Measurements from ENCODE around the gene SUPT5H. TPM values are rescaled to one million over a fixed set of nuclear protein-coding genes. Genes with fewer than 3 reads are reported as not detected.

SUPT5H gene
- total and polyA plus RNA-seq, 2 of the 13 experiments (the other 11 are each of a cell fraction or from before 2014, with no cell fraction given) = 48.2 to 51.7 TPM

GRCh38 chr19:39445196-39446111, at the start of gene SUPT5H (continued):
- no peak for TF ChIP-seq RCOR2 (CRISPR knock-in tag; IDR thresholded peaks at IDR 0.05)
- TF ChIP-seq HMG20B (CRISPR knock-in tag; conservative IDR thresholded peaks at IDR 0.05) = no peak; the same call in 1 of the 2 replicates
- TF ChIP-seq ZSCAN20 (CRISPR knock-in tag; IDR thresholded peaks at IDR 0.05; ENCODE audit: borderline replicate concordance) = no peak
- TF ChIP-seq ZNF770 (CRISPR knock-in tag; IDR thresholded peaks at IDR 0.05) = no peak; the same call in none of the 2 replicates
- TF ChIP-seq DDIT3 (CRISPR knock-in tag; IDR thresholded peaks at IDR 0.05) = no peak
- no peak for TF ChIP-seq ZNF781 (CRISPR knock-in tag; IDR thresholded peaks at IDR 0.05; ENCODE audit: borderline replicate concordance, not compliant biosample characterization)
- no peak for TF ChIP-seq CENPT (CRISPR knock-in tag; IDR thresholded peaks at IDR 0.05; ENCODE audit: low read depth)
- TF ChIP-seq HNRNPLL (IDR thresholded peaks at IDR 0.05; ENCODE audit: low read depth, low read length, poor library complexity, severe bottlenecking) = peak; percentile 91
- peak; percentile 51; the same call in 1 of the 2 replicates for TF ChIP-seq ZBTB33 (CRISPR knock-in tag; IDR thresholded peaks at IDR 0.05)
- peak; percentile 78 for TF ChIP-seq MEIS1 (CRISPR knock-in tag; IDR thresholded peaks at IDR 0.05; ENCODE audit: borderline replicate concordance)
- no peak for TF ChIP-seq HOXD1 (CRISPR knock-in tag; IDR thresholded peaks at IDR 0.05)
- TF ChIP-seq ZKSCAN1 (IDR thresholded peaks at IDR 0.05; ENCODE audit: low read length) = no peak
- 0 out of 2 replicates have a peak, but pooled peaks have one; percentile 79 for TF ChIP-seq HOMEZ (CRISPR knock-in tag; IDR thresholded peaks at IDR 0.05; ENCODE audit: low read depth)
- TF ChIP-seq SKIL (CRISPR knock-in tag; IDR thresholded peaks at IDR 0.05; ENCODE audit: borderline replicate concordance) = peak; percentile 35; the same call in 1 of the 2 replicates
- peak; percentile 82; the same call in 1 of the 2 replicates for TF ChIP-seq ZNF710 (CRISPR knock-in tag; IDR thresholded peaks at IDR 0.05; ENCODE audit: borderline replicate concordance)
- peak; percentile 72; the same call in 1 of the 2 replicates for TF ChIP-seq ZNF580 (CRISPR knock-in tag; IDR thresholded peaks at IDR 0.05; ENCODE audit: borderline replicate concordance, low read depth)
